COLO668 (cell line): ENCODE results near the gene ARHGEF3.

ENCODE experiments used
- DNase-seq: peaks from one replicate; lab custom pipeline; 2025; ENCODE audit not compliant: unreplicated experiment; lab: John Stamatoyannopoulos, UW

ARHGEF3 gene

GRCh38 chr3:56688191-56688590 lies 113.6 kb downstream of the ARHGEF3 start:
- no peak for DNase-seq

DNA sequence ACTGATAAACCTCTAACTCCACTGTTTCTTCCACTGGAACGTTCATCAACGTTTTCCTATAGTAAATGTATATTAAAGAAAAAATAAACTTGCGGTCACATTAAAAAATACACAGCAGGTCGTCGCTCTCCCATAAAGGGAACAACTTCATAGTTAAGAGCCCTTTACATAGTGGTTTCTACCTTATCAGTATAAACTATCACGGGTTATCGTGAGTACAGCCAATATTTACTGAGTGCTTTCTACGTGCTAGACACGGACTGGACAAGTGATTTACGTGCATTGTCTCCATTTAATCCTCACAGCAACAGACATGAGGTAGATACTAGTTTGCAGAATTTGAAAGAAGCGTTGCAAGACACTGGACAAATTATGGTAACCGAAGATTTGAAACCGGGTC lies 117.7 kb downstream of the ARHGEF3 start:
- DNase-seq, result no peak

GRCh38 chr3:56683122-56683817 lies 118.5 kb downstream of the ARHGEF3 start, which contains the start of gene TASOR:
TSS of gene TASOR (minus strand) at chr3:56683265. CDS start at chr3:56683006, 259 bp downstream.
- DNase-seq, result peak; percentile 86

DNA sequence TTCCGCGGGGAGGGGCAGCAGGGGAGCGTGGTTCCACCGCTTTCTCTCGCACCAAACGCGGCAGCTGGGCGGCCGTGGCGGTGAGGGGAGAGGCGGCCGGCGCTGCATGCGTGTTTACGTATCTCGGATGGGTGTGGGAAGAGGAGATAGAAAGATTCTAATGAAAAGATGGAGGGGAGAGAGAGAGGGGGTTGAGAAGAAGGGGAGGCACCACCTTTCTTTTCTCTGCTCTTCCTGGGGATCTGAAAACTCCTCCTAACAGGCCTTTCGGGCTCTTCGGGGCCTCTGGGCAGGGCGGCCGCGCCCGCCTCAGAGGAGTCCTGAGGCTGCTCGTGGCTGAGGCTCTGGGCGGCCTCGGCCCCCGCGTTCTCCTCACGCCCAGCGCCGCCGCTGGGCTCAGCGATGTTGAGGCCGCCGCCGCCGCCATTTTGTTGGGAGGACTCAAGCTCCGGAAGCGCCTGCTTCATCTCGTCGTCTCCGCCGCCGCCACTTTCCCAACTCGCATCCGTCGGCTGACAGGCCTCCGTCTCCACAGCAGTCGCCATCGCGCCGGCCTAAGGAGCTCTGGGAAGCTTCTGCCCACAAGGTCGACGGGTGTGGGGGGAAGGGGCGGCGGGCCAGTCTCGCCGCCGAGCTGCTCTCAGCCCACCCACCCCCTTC lies 119.2 kb downstream of the ARHGEF3 start:
- DNase-seq, result peak; percentile 69

DNA sequence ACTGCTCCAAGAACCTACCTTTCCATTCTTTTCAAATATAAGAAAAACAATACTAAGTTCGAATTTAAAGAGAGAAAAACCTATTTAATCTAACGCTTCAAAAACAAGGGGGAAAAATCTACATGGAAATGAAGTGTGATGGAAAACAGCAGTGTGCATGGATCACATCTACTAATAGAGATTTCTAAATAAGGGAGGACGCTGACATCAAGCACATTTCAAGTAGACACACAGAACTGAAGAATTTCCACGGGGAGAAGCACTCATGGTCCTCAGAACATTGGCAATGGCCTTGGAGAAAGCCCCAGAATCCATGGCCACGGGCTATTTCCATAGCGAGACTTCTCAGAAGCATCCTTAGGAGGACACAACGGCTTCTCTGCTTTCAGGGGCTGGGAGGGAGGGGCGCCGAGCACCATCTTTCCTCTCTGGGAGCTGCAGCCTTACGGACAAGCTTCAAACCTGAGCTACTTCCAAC lies 119.7 kb downstream of the ARHGEF3 start:
- no peak for DNase-seq

DNA sequence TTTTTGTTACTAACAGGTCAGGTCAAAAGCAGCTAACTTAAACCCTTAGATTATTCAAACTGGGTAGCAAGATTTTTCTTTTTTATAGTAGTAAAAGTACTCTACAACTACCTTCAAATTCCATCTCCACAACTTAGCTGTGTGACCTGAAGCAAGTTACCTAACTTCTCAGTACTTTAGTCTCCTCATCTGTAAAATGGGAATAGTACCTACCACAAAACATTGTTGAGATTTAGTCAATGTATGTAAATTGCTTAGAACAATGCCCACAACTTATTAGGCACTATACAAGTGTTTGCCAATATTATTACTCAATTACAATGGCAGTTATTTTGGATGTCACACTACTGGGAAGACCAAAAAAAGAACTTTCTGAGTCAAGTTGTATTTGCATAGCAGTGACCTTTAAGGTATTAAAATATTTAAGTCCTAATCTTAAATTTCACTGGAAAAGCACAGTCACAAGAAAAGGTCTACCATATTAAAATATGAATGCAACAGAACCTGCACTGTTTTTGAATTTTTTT lies 121.6 kb downstream of the ARHGEF3 start:
- no peak for DNase-seq
